ENCODE results near the gene BUB1. TPM values are rescaled to one million over a fixed set of nuclear protein-coding genes. Genes with fewer than 3 reads are reported as not detected.
A peak's percentile ranks its signal among the peaks of the same experiment; 100 is the strongest.
"Not testable (repeated sequence)": the region's sequence is repeated elsewhere in the genome, so short reads cannot be mapped to it uniquely, and the experiment has no call there.

Gene BUB1
- total RNA-seq, 1 experiment from 2014 or later: 80.2 TPM

- POLR2A ChIA-PET; H3K9me2 ChIP-seq (ENCODE audit: insufficient read depth); DNase-seq (ENCODE audit: low read depth, low spot score); H4K20me1 ChIP-seq (ENCODE audit: insufficient read depth); H3K9me3 ChIP-seq (ENCODE audit: control insufficient read depth in 1 of 2, insufficient read depth in 1 of 2, low read depth in 1 of 2, low read length in 2 of 2); BruUV-seq (replicated peaks); intact Hi-C loops (cut with micrococcal nuclease); H2AFZ ChIP-seq (ENCODE audit: low read depth, low read length, poor library complexity, severe bottlenecking); H3K4me1 ChIP-seq (ENCODE audit: control insufficient read depth in 1 of 2, insufficient read depth in 2 of 2, low read length in 2 of 2); CTCF ChIA-PET; H3K27me3 ChIP-seq (ENCODE audit: insufficient read depth, low read length); H3K27ac ChIP-seq (ENCODE audit: low read depth, low read length); H3K79me2 ChIP-seq (ENCODE audit: insufficient read depth, low read length); H3K9ac ChIP-seq (ENCODE audit: low read length); RAD21 ChIA-PET (ENCODE audit: low non-redundant PET in 1 of 2, low total read pairs in 2 of 2, uncharacterized antibody in 2 of 2, unreplicated experiment in 2 of 2); H3K4me3 ChIP-seq (replicated peaks in 1 of 2; ENCODE audit: low read depth in 1 of 2, low read length in 2 of 2); H3K36me3 ChIP-seq (ENCODE audit: control insufficient read depth in 1 of 2, insufficient read depth in 2 of 2, low read length in 2 of 2); H3K4me2 ChIP-seq (ENCODE audit: low read length); ATAC-seq: not testable (repeated sequence)
These were observed 73.8 kb downstream of the BUB1 start for GRCh38 chr2:110603917-110604591.

DNA sequence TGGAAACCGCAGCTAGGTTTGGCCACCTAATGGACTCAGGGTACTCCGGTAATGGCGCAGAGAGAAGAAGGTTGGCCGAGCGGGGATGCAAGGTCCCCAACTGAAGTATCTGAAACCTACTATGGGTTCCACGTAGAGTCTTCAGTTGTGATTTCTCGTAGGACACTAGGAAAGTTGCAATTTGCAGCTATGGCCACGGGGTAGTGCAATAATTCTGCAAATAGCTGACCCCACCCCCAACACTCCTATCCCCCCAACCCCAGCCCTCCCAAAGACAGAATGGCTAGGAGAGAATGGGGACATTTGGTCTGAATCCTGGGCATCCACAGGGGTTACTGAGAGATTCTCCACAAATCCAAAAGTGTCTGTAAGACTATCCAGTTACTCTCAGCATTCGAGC lies 75.7 kb downstream of the BUB1 start:
- DNase-seq (ENCODE audit: low read depth, low spot score); H3K4me2 ChIP-seq (ENCODE audit: low read length); H2AFZ ChIP-seq (ENCODE audit: low read depth, low read length, poor library complexity, severe bottlenecking); H3K27ac ChIP-seq (ENCODE audit: low read depth, low read length); H3K79me2 ChIP-seq (ENCODE audit: insufficient read depth, low read length); intact Hi-C loops (cut with micrococcal nuclease); H3K4me3 ChIP-seq (replicated peaks in 1 of 2; ENCODE audit: low read depth in 1 of 2, low read length in 2 of 2); H3K36me3 ChIP-seq (ENCODE audit: control insufficient read depth in 1 of 2, insufficient read depth in 2 of 2, low read length in 2 of 2); BruUV-seq (replicated peaks); H4K20me1 ChIP-seq (ENCODE audit: insufficient read depth); POLR2A ChIA-PET; RAD21 ChIA-PET (ENCODE audit: low non-redundant PET in 1 of 2, low total read pairs in 2 of 2, uncharacterized antibody in 2 of 2, unreplicated experiment in 2 of 2); H3K9me3 ChIP-seq (ENCODE audit: control insufficient read depth in 1 of 2, insufficient read depth in 1 of 2, low read depth in 1 of 2, low read length in 2 of 2); CTCF ChIA-PET; H3K4me1 ChIP-seq (ENCODE audit: control insufficient read depth in 1 of 2, insufficient read depth in 2 of 2, low read length in 2 of 2); H3K9me2 ChIP-seq (ENCODE audit: insufficient read depth); H3K27me3 ChIP-seq (ENCODE audit: insufficient read depth, low read length); H3K9ac ChIP-seq (ENCODE audit: low read length): not testable (repeated sequence)
- peak; percentile 36; the same call in 1 of the 2 replicates for ATAC-seq

DNA sequence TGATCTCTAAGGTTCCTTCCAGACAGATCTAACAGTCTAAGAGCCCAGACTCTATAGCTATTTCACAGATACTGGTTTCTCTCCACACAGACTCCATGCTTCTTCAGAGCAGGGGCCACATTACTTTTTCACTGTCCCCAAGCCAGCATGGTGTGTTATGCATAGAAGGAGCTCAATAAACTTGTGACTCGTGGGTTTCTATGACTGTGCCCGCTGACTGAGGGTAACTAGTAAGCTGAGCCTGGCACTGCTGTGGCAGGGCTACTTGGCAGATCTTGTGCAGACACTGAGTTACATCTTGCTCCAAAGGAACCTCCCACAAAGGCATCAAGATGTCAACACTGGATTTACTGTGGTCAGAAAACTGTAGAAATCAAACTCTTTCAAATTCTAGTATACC lies 85.9 kb downstream of the BUB1 start:
- ATAC-seq; H2AFZ ChIP-seq (ENCODE audit: low read depth, low read length, poor library complexity, severe bottlenecking); intact Hi-C loops (cut with micrococcal nuclease); H3K4me3 ChIP-seq (replicated peaks in 1 of 2; ENCODE audit: low read depth in 1 of 2, low read length in 2 of 2); H3K9ac ChIP-seq (ENCODE audit: low read length); BruUV-seq (replicated peaks); H3K27me3 ChIP-seq (ENCODE audit: insufficient read depth, low read length); H3K4me2 ChIP-seq (ENCODE audit: low read length); H4K20me1 ChIP-seq (ENCODE audit: insufficient read depth); DNase-seq (ENCODE audit: low read depth, low spot score); POLR2A ChIA-PET; H3K9me3 ChIP-seq (ENCODE audit: control insufficient read depth in 1 of 2, insufficient read depth in 1 of 2, low read depth in 1 of 2, low read length in 2 of 2); H3K36me3 ChIP-seq (ENCODE audit: control insufficient read depth in 1 of 2, insufficient read depth in 2 of 2, low read length in 2 of 2); H3K79me2 ChIP-seq (ENCODE audit: insufficient read depth, low read length); H3K9me2 ChIP-seq (ENCODE audit: insufficient read depth); RAD21 ChIA-PET (ENCODE audit: low non-redundant PET in 1 of 2, low total read pairs in 2 of 2, uncharacterized antibody in 2 of 2, unreplicated experiment in 2 of 2); H3K4me1 ChIP-seq (ENCODE audit: control insufficient read depth in 1 of 2, insufficient read depth in 2 of 2, low read length in 2 of 2); H3K27ac ChIP-seq (ENCODE audit: low read depth, low read length); CTCF ChIA-PET: not testable (repeated sequence)

GRCh38 chr2:110589677-110590330 lies 88.1 kb downstream of the BUB1 start:
- intact Hi-C loops (cut with micrococcal nuclease); H3K9ac ChIP-seq (ENCODE audit: low read length); H2AFZ ChIP-seq (ENCODE audit: low read depth, low read length, poor library complexity, severe bottlenecking); H3K4me2 ChIP-seq (ENCODE audit: low read length); H3K4me1 ChIP-seq (ENCODE audit: control insufficient read depth in 1 of 2, insufficient read depth in 2 of 2, low read length in 2 of 2); H3K36me3 ChIP-seq (ENCODE audit: control insufficient read depth in 1 of 2, insufficient read depth in 2 of 2, low read length in 2 of 2); ATAC-seq; H4K20me1 ChIP-seq (ENCODE audit: insufficient read depth); H3K9me2 ChIP-seq (ENCODE audit: insufficient read depth); CTCF ChIA-PET; H3K27ac ChIP-seq (ENCODE audit: low read depth, low read length); H3K79me2 ChIP-seq (ENCODE audit: insufficient read depth, low read length); RAD21 ChIA-PET (ENCODE audit: low non-redundant PET in 1 of 2, low total read pairs in 2 of 2, uncharacterized antibody in 2 of 2, unreplicated experiment in 2 of 2); H3K9me3 ChIP-seq (ENCODE audit: control insufficient read depth in 1 of 2, insufficient read depth in 1 of 2, low read depth in 1 of 2, low read length in 2 of 2); POLR2A ChIA-PET; BruUV-seq (replicated peaks); H3K4me3 ChIP-seq (replicated peaks in 1 of 2; ENCODE audit: low read depth in 1 of 2, low read length in 2 of 2); H3K27me3 ChIP-seq (ENCODE audit: insufficient read depth, low read length); DNase-seq (ENCODE audit: low read depth, low spot score): not testable (repeated sequence)
